ENCODE measurements around the gene GBP2. TPM values are rescaled to one million over a fixed set of nuclear protein-coding genes. Genes with fewer than 3 reads are reported as not detected.
"Not testable (repeated sequence)": the region's sequence is repeated elsewhere in the genome, so short reads cannot be mapped to it uniquely, and the experiment has no call there.

The GBP2 gene
- polyA plus RNA-seq, 3 donors, result 46.1 to 83.9 (median 74.1) TPM

DNA sequence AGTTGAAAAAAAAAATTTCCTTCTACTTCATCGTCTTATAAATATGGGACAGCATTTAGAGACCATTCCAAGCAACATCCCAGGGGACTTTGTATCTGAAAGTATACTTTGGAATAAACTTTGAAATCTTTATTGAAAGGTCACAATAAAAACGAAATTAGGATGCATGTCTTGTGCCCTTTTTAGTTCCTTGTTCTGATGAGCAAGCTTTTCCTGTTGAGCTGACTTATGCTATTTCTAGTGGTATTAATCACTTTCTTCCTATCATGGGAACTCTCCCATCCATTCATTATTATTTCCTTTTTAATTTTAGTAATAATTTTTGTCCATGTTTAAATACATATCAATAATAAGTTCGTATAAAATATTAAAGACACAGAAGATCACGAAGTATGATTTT is 4.0 kb upstream of the GBP2 start:
- peaks cover 0 to 14% (median 3%) of the 10 kb centered on the region in 7 donors for H3K9me3 Mint-ChIP-seq
- DNase-seq, result peak; percentile 34 to 73 (median 65)
- intact Hi-C loops (cut with micrococcal nuclease), result no loop called here

GRCh38 chr1:89128003-89128458 is 2.1 kb upstream of the GBP2 start:
- peak overlapping the region in 5 of 7 donors; percentile 58 to 99 (median 93) for H3K27ac Mint-ChIP-seq
- H3K4me3 Mint-ChIP-seq, result not testable (repeated sequence)

More for the DNA sequence above, 4.0 kb upstream of the GBP2 start:
- H3K4me1 Mint-ChIP-seq, result peaks cover 46% of the 10 kb centered on the region
- Histone ChIP-seq H3K27me3 (ENCODE audit: control insufficient read depth in 2 of 2, insufficient read depth in 2 of 2, low read length in 2 of 2) (no peaks in the 10 kb centered on the region), H3K27ac (ENCODE audit: low read depth in 1 of 2, low read length in 2 of 2) (peak overlapping the region; percentile 67 to 89), H2AFZ (ENCODE audit: insufficient read depth, low read depth, low read length, poor library complexity, severe bottlenecking) (no peak overlapping the region), H3K4me1 (ENCODE audit: control insufficient read depth in 1 of 2, insufficient read depth in 2 of 2, low read length in 2 of 2) (peaks cover 37 to 53% of the 10 kb centered on the region in 2 donors), H3K4me2 (replicated peaks; ENCODE audit: extremely low read depth, low read length, poor library complexity, severe bottlenecking) (peak overlapping the region; percentile 72), H4K20me1 (ENCODE audit: insufficient read depth, low read length) (no peaks in the 10 kb centered on the region), H3K4me3 (replicated peaks in 1 of 3; ENCODE audit: low read depth in 2 of 3, low read length in 3 of 3) (peak overlapping the region in 1 of 3 experiments; percentile 70), H3K79me2 (ENCODE audit: insufficient read depth, low read length) (peaks cover 13% of the 10 kb centered on the region), H3K9ac (ENCODE audit: insufficient read depth, low read length, poor library complexity, severe bottlenecking) (no peak overlapping the region), H3K36me3 (replicated peaks in 1 of 2; ENCODE audit: control insufficient read depth in 1 of 2, insufficient read depth in 2 of 2, low read length in 2 of 2) (no peaks in the 10 kb centered on the region), H3K9me3 (replicated peaks in 1 of 2; ENCODE audit: control insufficient read depth in 1 of 2, insufficient read depth in 1 of 2, low read length in 2 of 2) (no peaks in the 10 kb centered on the region)
- no CpG with 5 or more reads among the region's 4 CpGs for WGBS (ENCODE audit: insufficient coverage)
- peak overlapping the region in 1 of 2 donors; percentile 42 for H3K4me3 Mint-ChIP-seq
- TF ChIP-seq, protein P1, sequence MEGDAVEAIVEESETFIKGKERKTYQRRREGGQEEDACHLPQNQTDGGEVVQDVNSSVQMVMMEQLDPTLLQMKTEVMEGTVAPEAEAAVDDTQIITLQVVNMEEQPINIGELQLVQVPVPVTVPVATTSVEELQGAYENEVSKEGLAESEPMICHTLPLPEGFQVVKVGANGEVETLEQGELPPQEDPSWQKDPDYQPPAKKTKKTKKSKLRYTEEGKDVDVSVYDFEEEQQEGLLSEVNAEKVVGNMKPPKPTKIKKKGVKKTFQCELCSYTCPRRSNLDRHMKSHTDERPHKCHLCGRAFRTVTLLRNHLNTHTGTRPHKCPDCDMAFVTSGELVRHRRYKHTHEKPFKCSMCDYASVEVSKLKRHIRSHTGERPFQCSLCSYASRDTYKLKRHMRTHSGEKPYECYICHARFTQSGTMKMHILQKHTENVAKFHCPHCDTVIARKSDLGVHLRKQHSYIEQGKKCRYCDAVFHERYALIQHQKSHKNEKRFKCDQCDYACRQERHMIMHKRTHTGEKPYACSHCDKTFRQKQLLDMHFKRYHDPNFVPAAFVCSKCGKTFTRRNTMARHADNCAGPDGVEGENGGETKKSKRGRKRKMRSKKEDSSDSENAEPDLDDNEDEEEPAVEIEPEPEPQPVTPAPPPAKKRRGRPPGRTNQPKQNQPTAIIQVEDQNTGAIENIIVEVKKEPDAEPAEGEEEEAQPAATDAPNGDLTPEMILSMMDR (IDR thresholded peaks at IDR 0.05), result no peak
- H3K27me3 Mint-ChIP-seq (ENCODE audit: low read depth in 3 of 3), result peaks cover 0 to 3% (median 0%) of the 10 kb centered on the region in 3 donors
- peak overlapping the region; percentile 87 to 99 (median 96) for H3K27ac Mint-ChIP-seq
- H3K36me3 Mint-ChIP-seq, result peaks cover 0 to 2% of the 10 kb centered on the region in 2 donors

GRCh38 chr1:89126602-89127565 is 970 bp upstream of the GBP2 start:
- H3K27ac ChIP-seq (ENCODE audit: low read depth in 1 of 2, low read length in 2 of 2), result peak overlapping the region; percentile 62 to 97
- intact Hi-C loops (cut with micrococcal nuclease), result loop anchor here in 1 of 2 donors (2.0 kb wide), 1 partner anchor 146 kb away; the partner anchor contains the start of gene GBP5
- Mint-ChIP-seq H3K4me3 (peak overlapping the region; percentile 75 to 96), H3K27ac (peak overlapping the region; percentile 88 to 99 (median 96)), H3K9me3 (peaks cover 0 to 11% (median 3%) of the 10 kb centered on the region in 7 donors), H3K4me1 (peaks cover 70% of the 10 kb centered on the region), H3K36me3 (peaks cover 0 to 21% of the 10 kb centered on the region in 2 donors)
- H3K4me3 ChIP-seq (replicated peaks in 1 of 3; ENCODE audit: low read depth in 2 of 3, low read length in 3 of 3), result peak overlapping the region; percentile 2 to 98 (median 22)
- not testable (repeated sequence) for H3K27me3 ChIP-seq (ENCODE audit: control insufficient read depth in 2 of 2, insufficient read depth in 2 of 2, low read length in 2 of 2); H3K36me3 ChIP-seq (replicated peaks in 1 of 2; ENCODE audit: control insufficient read depth in 1 of 2, insufficient read depth in 2 of 2, low read length in 2 of 2); H3K9me3 ChIP-seq (replicated peaks in 1 of 2; ENCODE audit: control insufficient read depth in 1 of 2, insufficient read depth in 1 of 2, low read length in 2 of 2); H4K20me1 ChIP-seq (ENCODE audit: insufficient read depth, low read length); H3K9ac ChIP-seq (ENCODE audit: insufficient read depth, low read length, poor library complexity, severe bottlenecking); H3K27me3 Mint-ChIP-seq (ENCODE audit: low read depth in 3 of 3)
- peak overlapping the region; percentile 59 for H2AFZ ChIP-seq (ENCODE audit: insufficient read depth, low read depth, low read length, poor library complexity, severe bottlenecking)
- peak in 2 of 3 donors; percentile 12 to 44 for DNase-seq
- 26% methylated on average over 19 of the region's 23 CpGs for WGBS (ENCODE audit: insufficient coverage)
- H3K4me2 ChIP-seq (replicated peaks; ENCODE audit: extremely low read depth, low read length, poor library complexity, severe bottlenecking), result peak overlapping the region; percentile 92
- H3K4me1 ChIP-seq (ENCODE audit: control insufficient read depth in 1 of 2, insufficient read depth in 2 of 2, low read length in 2 of 2), result peaks cover 50 to 74% of the 10 kb centered on the region in 2 donors
- H3K79me2 ChIP-seq (ENCODE audit: insufficient read depth, low read length), result peaks cover 25% of the 10 kb centered on the region

More at GRCh38 chr1:89128003-89128458, 2.1 kb upstream of the GBP2 start:
- Histone ChIP-seq H3K4me1 (ENCODE audit: control insufficient read depth in 1 of 2, insufficient read depth in 2 of 2, low read length in 2 of 2) (peaks cover 50 to 70% of the 10 kb centered on the region in 2 donors), H3K79me2 (ENCODE audit: insufficient read depth, low read length) (peaks cover 25% of the 10 kb centered on the region), H3K27ac (ENCODE audit: low read depth in 1 of 2, low read length in 2 of 2) (peak overlapping the region in 1 of 2 donors; percentile 89)
- H2AFZ ChIP-seq (ENCODE audit: insufficient read depth, low read depth, low read length, poor library complexity, severe bottlenecking); H3K9me3 ChIP-seq (replicated peaks in 1 of 2; ENCODE audit: control insufficient read depth in 1 of 2, insufficient read depth in 1 of 2, low read length in 2 of 2); DNase-seq; H3K27me3 Mint-ChIP-seq (ENCODE audit: low read depth in 3 of 3); H3K27me3 ChIP-seq (ENCODE audit: control insufficient read depth in 2 of 2, insufficient read depth in 2 of 2, low read length in 2 of 2); H3K4me2 ChIP-seq (replicated peaks; ENCODE audit: extremely low read depth, low read length, poor library complexity, severe bottlenecking); H3K9ac ChIP-seq (ENCODE audit: insufficient read depth, low read length, poor library complexity, severe bottlenecking); H4K20me1 ChIP-seq (ENCODE audit: insufficient read depth, low read length); H3K4me3 ChIP-seq (replicated peaks in 1 of 3; ENCODE audit: low read depth in 2 of 3, low read length in 3 of 3); intact Hi-C loops (cut with micrococcal nuclease); H3K36me3 ChIP-seq (replicated peaks in 1 of 2; ENCODE audit: control insufficient read depth in 1 of 2, insufficient read depth in 2 of 2, low read length in 2 of 2): not testable (repeated sequence)
- Mint-ChIP-seq H3K9me3 (peaks cover 0 to 11% (median 3%) of the 10 kb centered on the region in 7 donors), H3K4me1 (peaks cover 62% of the 10 kb centered on the region), H3K36me3 (peaks cover 0 to 12% of the 10 kb centered on the region in 2 donors)
- WGBS (ENCODE audit: insufficient coverage), result 100% methylated on average over 12 of the region's 31 CpGs
